HepG2 (cell line): Measurements from ENCODE around the gene RAI14. TPM values are rescaled to one million over a fixed set of nuclear protein-coding genes. Genes with fewer than 3 reads are reported as not detected.

Source experiments
- ATAC-seq: fragments of 200-7000 bp; cut with Tn5 transposase; 3 replicates; pipeline ENCODE4 v1.9.1; 2020; ENCODE audit warnings: mild to moderate bottlenecking, moderate library complexity
- BruUV-seq: library from RNA; stranded (reverse); fragments of 400-500 nt; replicated peaks from 2 replicates; lab custom pipeline; 2021; lab: Mats Ljungman, UMichigan
- CTCF ChIA-PET: fragments of 300-600 bp; formaldehyde crosslinking; extraction: SDS; loops from one replicate; lab custom pipeline; 2021; ENCODE audit warnings: low total read pairs, inconsistent platforms, low intra/inter-chr PET ratio; lab: Yijun Ruan, JAX
- POLR2A ChIA-PET: fragments of 350-600 bp; sonication (Branson Sonifier 250); formaldehyde crosslinking; loops from one replicate; lab custom pipeline; 2020; ENCODE audit warnings: antibody characterized with exemption, inconsistent platforms; lab: Yijun Ruan, JAX
- DNase-seq: peaks from one replicate; pipeline ENCODE4 v3.0.0-alpha.2; 2015; ENCODE audit warnings: low spot score
- FAIRE-seq: peaks from 3 replicates; lab custom pipeline; 2011; peaks lifted over from hg19 to GRCh38; lab: Jason Lieb, UNC
- H2AFZ ChIP-seq: one replicate; pipeline ENCODE4 v1.6.1; 2011; ENCODE audit warnings: low read length, inconsistent platforms
- H3K27ac ChIP-seq: fragments of 300-600 bp; 3 replicates; pipeline ENCODE4 v1.8.0; 2011; ENCODE audit warnings: mixed run types, mild to moderate bottlenecking, mixed read lengths, low read length, inconsistent platforms; ENCODE audit not compliant: insufficient read depth; ENCODE audit errors: extremely low read length
- H3K27me3 ChIP-seq, 2 experiments: fragments of 200-600 bp in 1 of 2; 2 replicates in 1 of 2; 3 replicates in 1 of 2; pipeline versions ENCODE4 v1.6.0 to v1.8.0; 2011; ENCODE audit warnings: low read length in 2 of 2, mild to moderate bottlenecking in 2 of 2, moderate library complexity in 2 of 2, inconsistent platforms in 1 of 2; ENCODE audit not compliant: insufficient read depth in 2 of 2, control insufficient read depth in 1 of 2
- H3K36me3 ChIP-seq, 2 experiments: fragments of 200-600 bp in 1 of 2; replicated peaks in 1 of 2; 2 replicates in 1 of 2; 3 replicates in 1 of 2; pipeline versions ENCODE4 v1.5.1 to v1.8.0; 2011; ENCODE audit warnings: low read length in 2 of 2, inconsistent platforms in 1 of 2; ENCODE audit not compliant: insufficient read depth in 2 of 2, control insufficient read depth in 1 of 2
- H3K4me1 ChIP-seq: 2 replicates; pipeline ENCODE4 v1.5.1; 2012; ENCODE audit warnings: low read length, inconsistent platforms; ENCODE audit not compliant: insufficient read depth
- H3K4me2 ChIP-seq: 2 replicates; pipeline ENCODE4 v1.6.0; 2011; ENCODE audit warnings: low read depth, low read length, inconsistent platforms
- H3K4me3 ChIP-seq, 3 experiments: fragments of 200-600 bp in 1 of 3; sonication (generic), shearing (Covaris generic) in 1 of 3; replicated peaks in 1 of 3; 2 replicates each; pipeline ENCODE4 v1.5.1; 2011 to 2016; ENCODE audit warnings: low read length in 3 of 3, inconsistent platforms in 2 of 3, low read depth in 2 of 3, mild to moderate bottlenecking in 2 of 3, control low read depth in 1 of 3, mixed read lengths in 1 of 3; ENCODE audit not compliant: insufficient read depth in 1 of 3
- H3K79me2 ChIP-seq: one replicate; pipeline ENCODE4 v1.6.1; 2011; ENCODE audit warnings: low read length, inconsistent platforms; ENCODE audit not compliant: insufficient read depth
- H3K9ac ChIP-seq: 2 replicates; pipeline ENCODE4 v1.6.0; 2011; ENCODE audit warnings: mild to moderate bottlenecking, low read depth, low read length, inconsistent platforms; ENCODE audit not compliant: insufficient read depth
- H3K9me3 ChIP-seq: 2 replicates; pipeline ENCODE4 v1.5.1; 2012; ENCODE audit warnings: mild to moderate bottlenecking, low read length
- H4K20me1 ChIP-seq: 2 replicates; pipeline ENCODE4 v1.6.0; 2011; ENCODE audit warnings: inconsistent platforms, mild to moderate bottlenecking, low read length, moderate library complexity; ENCODE audit not compliant: insufficient read depth
- BCL3 ChIP-seq: sonication (generic); formaldehyde crosslinking; IDR thresholded peaks from 2 replicates; pipeline ENCODE4 v1.5.1; 2020; ENCODE audit warnings: mild to moderate bottlenecking, missing genetic modification reagents, moderate library complexity
- CEBPG ChIP-seq: IDR thresholded peaks from 2 replicates; pipeline ENCODE4 v1.6.1; 2016
- FOSL2 ChIP-seq: sonication (generic); formaldehyde crosslinking; IDR thresholded peaks from 2 replicates; pipeline ENCODE4 v1.4.0; 2020; ENCODE audit warnings: missing genetic modification reagents
- FOXM1 ChIP-seq: sonication (generic); formaldehyde crosslinking; IDR thresholded peaks from 2 replicates; pipeline ENCODE4 v1.5.0; 2020; ENCODE audit warnings: missing genetic modification reagents
- HHEX ChIP-seq: IDR thresholded peaks from 2 replicates; pipeline ENCODE4 v1.6.1; 2016; ENCODE audit warnings: control low read depth
- HNRNPK ChIP-seq: fragments of 200-400 bp; formaldehyde crosslinking; IDR thresholded peaks from 2 replicates; pipeline ENCODE4 v1.6.1; 2018; ENCODE audit warnings: low read length, low read depth, moderate library complexity, mild to moderate bottlenecking; ENCODE audit not compliant: poor library complexity, severe bottlenecking
- IKZF1 ChIP-seq: fragments of 450-650 bp; IDR thresholded peaks from 2 replicates; pipeline ENCODE4 v1.7.1; 2016
- KLF16 ChIP-seq, 2 experiments: sonication (generic) in 1 of 2; formaldehyde crosslinking in 1 of 2; IDR thresholded peaks; 2 replicates each; pipeline versions ENCODE4 v1.6.1 to v1.8.0; 2016 to 2023; ENCODE audit warnings: missing genetic modification reagents in 2 of 2, missing compliant biosample characterization in 1 of 2
- RELA ChIP-seq: sonication (generic); formaldehyde crosslinking; IDR thresholded peaks from 2 replicates; pipeline ENCODE4 v1.4.0; 2020; ENCODE audit warnings: missing genetic modification reagents
- RFX3 ChIP-seq: IDR thresholded peaks from 2 replicates; pipeline ENCODE4 v1.6.1; 2016; ENCODE audit warnings: missing biosample characterization, missing genetic modification reagents
- SKI ChIP-seq: fragments of 450-650 bp; IDR thresholded peaks from one replicate; pipeline ENCODE4 v1.6.1; 2018; ENCODE audit warnings: mild to moderate bottlenecking; ENCODE audit not compliant: partially characterized antibody
- SRSF1 ChIP-seq: fragments of 200-400 bp; formaldehyde crosslinking; optimal IDR thresholded peaks from 2 replicates; pipeline ENCODE3; 2017; ENCODE audit warnings: mild to moderate bottlenecking, low read depth, low read length, moderate library complexity
- SSRP1 ChIP-seq: IDR thresholded peaks from 2 replicates; pipeline ENCODE4 v1.6.1; 2016; ENCODE audit warnings: control low read depth
- TAF15 ChIP-seq: fragments of 200-400 bp; formaldehyde crosslinking; IDR thresholded peaks from one replicate; pipeline ENCODE4 v1.6.1; 2018; ENCODE audit warnings: mild to moderate bottlenecking, low read depth, low read length; ENCODE audit not compliant: poor library complexity, severe bottlenecking
- TBX3 ChIP-seq: fragments of 450-650 bp; IDR thresholded peaks from 2 replicates; pipeline ENCODE4 v1.6.1; 2017; ENCODE audit warnings: antibody characterized with exemption, mild to moderate bottlenecking, inconsistent platforms, borderline replicate concordance
- U2AF1 ChIP-seq: fragments of 200-400 bp; formaldehyde crosslinking; optimal IDR thresholded peaks from 2 replicates; pipeline ENCODE3; 2017; ENCODE audit warnings: mild to moderate bottlenecking, low read depth, low read length
- XBP1 ChIP-seq: sonication (generic); formaldehyde crosslinking; IDR thresholded peaks from 2 replicates; pipeline ENCODE4 v1.5.0; 2020; ENCODE audit warnings: missing genetic modification reagents
- ZNF260 ChIP-seq: sonication (generic); formaldehyde crosslinking; IDR thresholded peaks from 2 replicates; pipeline ENCODE4 v1.4.0; 2020; ENCODE audit warnings: missing genetic modification reagents, low read depth, mild to moderate bottlenecking, borderline replicate concordance
- ZNF430 ChIP-seq: sonication (generic); formaldehyde crosslinking; IDR thresholded peaks from 2 replicates; pipeline ENCODE4 v1.9.0; 2021; ENCODE audit warnings: mild to moderate bottlenecking, missing genetic modification reagents
- WGBS: methylation state at CpG from one replicate; pipeline ENCODE4 v1.1.6; 2017; ENCODE audit warnings: low lambda C conversion rate; 5-methylcytosine and 5-hydroxymethylcytosine counted together
- in situ Hi-C: cut with HindIII; loops from 2 replicates; pipeline ENCODE4 v1.10.0; 2017; ENCODE audit warnings: low pct_unique_long_range_greater_than_20kb; ENCODE audit not compliant: extremely low pct_ligation_motif_present
- intact Hi-C: fragments of 100-400 bp; cut with micrococcal nuclease; formaldehyde crosslinking; loops from one replicate; pipeline ENCODE4 v1.10.0; 2022; ENCODE audit not compliant: unreplicated experiment
- polyA plus RNA-seq, 8 experiments: library from polyadenylated mRNA; depleted of rRNA in 3 of 8; stranded (reverse) in 7 of 8; unstranded in 1 of 8; fragments of >200 nt; fragmentation: Illumina TruSeq in 4 of 8; extraction: Trizol in 4 of 8; gene quantifications; 2 replicates each; pipeline versions ENCODE4 v1.2.1 to v1.2.3, GENCODE V29; 2011 to 2016; ENCODE audit warnings: low read depth in 4 of 8, missing spikeins in 1 of 8, mixed read lengths in 1 of 8; ENCODE audit not compliant: insufficient read depth in 1 of 8
- total RNA-seq, 5 experiments: library from RNA; depleted of rRNA; stranded (reverse); fragments of >200 nt; fragmentation: Illumina TruSeq; extraction: Trizol; gene quantifications; 2 replicates each; pipeline ENCODE4 v1.2.3, GENCODE V29; 2016; ENCODE audit warnings: low read depth in 1 of 5
- TF ChIP-seq, protein P1 (sequence below): sonication (generic); formaldehyde crosslinking; conservative IDR thresholded peaks from 2 replicates; pipeline ENCODE4 v1.4.0; 2020; ENCODE audit warnings: missing genetic modification reagents

RAI14 gene
- total and polyA plus RNA-seq, 2 of the 13 experiments (the other 11 are each of a cell fraction or from before 2014, with no cell fraction given): 12.6 to 18.2 TPM

- no peak for TF ChIP-seq ZNF430 (CRISPR knock-in tag)
These were observed 79.6 kb downstream of the RAI14 start (continued) for GRCh38 chr5:34735491-34736426.

DNA sequence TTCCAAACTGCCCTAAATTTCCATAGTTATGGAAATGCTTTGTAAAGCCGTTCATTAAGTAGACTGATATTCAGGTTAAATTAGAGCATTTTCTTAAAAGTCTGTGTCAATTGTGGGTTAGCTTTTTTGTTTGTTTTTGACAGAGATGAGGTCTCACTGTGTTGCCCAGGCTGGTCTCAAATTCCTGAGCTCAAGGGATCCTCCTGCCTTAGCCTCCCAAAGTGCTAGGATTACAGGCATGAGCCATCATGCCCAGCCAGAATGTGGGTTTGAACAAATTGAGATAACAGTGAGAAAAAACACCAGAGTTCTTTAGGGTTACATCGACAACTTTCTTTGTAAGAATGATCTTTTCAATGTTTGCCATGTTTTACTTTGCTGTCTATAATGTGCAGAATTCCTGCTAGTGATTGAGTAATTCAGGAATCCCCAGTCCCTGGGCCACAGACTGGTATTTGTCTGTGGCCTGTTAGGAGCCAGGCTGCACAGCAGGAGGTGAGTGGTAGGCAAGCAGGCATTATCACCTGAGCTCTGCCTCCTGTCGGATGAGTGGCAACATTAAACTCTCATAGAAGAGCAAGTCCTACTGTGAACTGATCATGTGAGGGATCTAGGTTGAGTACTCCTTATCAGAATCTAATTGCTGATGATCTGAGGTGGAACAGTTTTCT, 80.5 kb downstream of the RAI14 start:
- ChIA-PET POLR2A (interaction anchor here (1.2 kb wide), 1 partner anchor 102 kb away, joined by 3 read pairs; the partner anchor contains the start of gene TTC23L), CTCF (no interaction called here)
- intact Hi-C loops: loop anchor here (5.0 kb wide), 1 partner anchor 249 kb away; no protein-coding TSS in a partner anchor
- H3K36me3 ChIP-seq: no peaks in the 10 kb centered on the region; a peak in 1 of 5 replicates
- H3K79me2 ChIP-seq: no peaks in the 10 kb centered on the region
- FAIRE-seq (no peak), ATAC-seq (peak; percentile 71), DNase-seq (peak; percentile 40)
- 74% methylated on average over 3 of the region's 3 CpGs for WGBS
- H3K27ac ChIP-seq: no peak overlapping the region
- no peaks in the 10 kb centered on the region for H3K9me3 ChIP-seq
- BruUV-seq: no TSS peak
- H3K27me3 ChIP-seq: no peaks in the 10 kb centered on the region
- in situ Hi-C loops: no loop called here
- no peak overlapping the region for H3K4me3 ChIP-seq
- H4K20me1 ChIP-seq: no peaks in the 10 kb centered on the region
- no peak overlapping the region for H2AFZ ChIP-seq
- H3K4me1 ChIP-seq: peaks cover 15% of the 10 kb centered on the region
- no peak overlapping the region for H3K4me2 ChIP-seq
- H3K9ac ChIP-seq: no peak overlapping the region
- TF ChIP-seq FOSL2: no peak
- TF ChIP-seq XBP1 (CRISPR knock-in tag): no peak
- TF ChIP-seq SSRP1: no peak
- TF ChIP-seq ZNF260 (CRISPR knock-in tag): no peak
- no peak for TF ChIP-seq TAF15
- TF ChIP-seq SKI: peak; percentile 40
- peak; percentile 89; the same call in 1 of the 2 replicates for TF ChIP-seq RELA (CRISPR knock-in tag)
- TF ChIP-seq RFX3 (CRISPR knock-in tag): no peak
- no peak for TF ChIP-seq HNRNPK
- TF ChIP-seq HHEX: no peak
- no peak for TF ChIP-seq TBX3
- TF ChIP-seq KLF16 (CRISPR knock-in tag; IDR thresholded peaks at IDR 0.05): no peak
- TF ChIP-seq IKZF1: no peak
- TF ChIP-seq U2AF1: no peak
- TF ChIP-seq CEBPG: peak; percentile 28; the same call in 1 of the 2 replicates
- no peak for TF ChIP-seq FOXM1 (CRISPR knock-in tag)
- TF ChIP-seq, protein P1, sequence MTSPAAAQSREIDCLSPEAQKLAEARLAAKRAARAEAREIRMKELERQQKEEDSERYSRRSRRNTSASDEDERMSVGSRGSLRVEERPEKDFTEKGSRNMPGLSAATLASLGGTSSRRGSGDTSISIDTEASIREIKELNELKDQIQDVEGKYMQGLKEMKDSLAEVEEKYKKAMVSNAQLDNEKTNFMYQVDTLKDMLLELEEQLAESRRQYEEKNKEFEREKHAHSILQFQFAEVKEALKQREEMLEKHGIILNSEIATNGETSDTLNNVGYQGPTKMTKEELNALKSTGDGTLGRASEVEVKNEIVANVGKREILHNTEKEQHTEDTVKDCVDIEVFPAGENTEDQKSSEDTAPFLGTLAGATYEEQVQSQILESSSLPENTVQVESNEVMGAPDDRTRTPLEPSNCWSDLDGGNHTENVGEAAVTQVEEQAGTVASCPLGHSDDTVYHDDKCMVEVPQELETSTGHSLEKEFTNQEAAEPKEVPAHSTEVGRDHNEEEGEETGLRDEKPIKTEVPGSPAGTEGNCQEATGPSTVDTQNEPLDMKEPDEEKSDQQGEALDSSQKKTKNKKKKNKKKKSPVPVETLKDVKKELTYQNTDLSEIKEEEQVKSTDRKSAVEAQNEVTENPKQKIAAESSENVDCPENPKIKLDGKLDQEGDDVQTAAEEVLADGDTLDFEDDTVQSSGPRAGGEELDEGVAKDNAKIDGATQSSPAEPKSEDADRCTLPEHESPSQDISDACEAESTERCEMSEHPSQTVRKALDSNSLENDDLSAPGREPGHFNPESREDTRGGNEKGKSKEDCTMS (CRISPR knock-in tag): no peak
- no peak for TF ChIP-seq BCL3 (CRISPR knock-in tag)
- no peak for TF ChIP-seq SRSF1
